ENCODE results near the gene GPATCH8. TPM values are rescaled to one million over a fixed set of nuclear protein-coding genes. Genes with fewer than 3 reads are reported as not detected.

GPATCH8 gene
- total RNA-seq, 1 donor from 2014 or later = 40.7 TPM

DNA sequence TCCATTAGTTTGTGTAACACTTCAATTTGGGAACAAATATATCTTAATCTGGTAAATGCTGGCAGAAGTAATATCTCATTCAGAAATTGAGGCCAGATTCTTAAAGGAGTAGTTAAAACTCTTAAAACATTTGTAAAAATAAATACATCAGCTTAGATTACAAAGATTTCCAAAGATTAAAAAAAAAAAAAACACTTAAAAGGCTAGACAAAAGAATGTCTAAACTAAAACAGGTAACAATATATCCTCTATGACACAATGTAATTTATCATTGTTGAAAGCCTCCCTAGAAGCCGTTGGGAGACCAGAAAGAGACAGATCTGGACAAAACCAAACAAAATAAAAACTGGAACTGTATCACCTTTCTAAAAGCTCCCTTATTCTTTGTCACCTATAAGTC, 3.5 kb downstream of the GPATCH8 start:
- Histone ChIP-seq H3K27me3 (no peaks in the 10 kb centered on the region), H3K4me3 (no peak overlapping the region), H3K9me3 (no peaks in the 10 kb centered on the region), H3K4me1 (peaks cover 47% of the 10 kb centered on the region), H3K36me3 (no peaks in the 10 kb centered on the region), H3K27ac (no peak overlapping the region)
- intact Hi-C loops (cut with DNase I) = no loop called here
- TF ChIP-seq, protein P1, sequence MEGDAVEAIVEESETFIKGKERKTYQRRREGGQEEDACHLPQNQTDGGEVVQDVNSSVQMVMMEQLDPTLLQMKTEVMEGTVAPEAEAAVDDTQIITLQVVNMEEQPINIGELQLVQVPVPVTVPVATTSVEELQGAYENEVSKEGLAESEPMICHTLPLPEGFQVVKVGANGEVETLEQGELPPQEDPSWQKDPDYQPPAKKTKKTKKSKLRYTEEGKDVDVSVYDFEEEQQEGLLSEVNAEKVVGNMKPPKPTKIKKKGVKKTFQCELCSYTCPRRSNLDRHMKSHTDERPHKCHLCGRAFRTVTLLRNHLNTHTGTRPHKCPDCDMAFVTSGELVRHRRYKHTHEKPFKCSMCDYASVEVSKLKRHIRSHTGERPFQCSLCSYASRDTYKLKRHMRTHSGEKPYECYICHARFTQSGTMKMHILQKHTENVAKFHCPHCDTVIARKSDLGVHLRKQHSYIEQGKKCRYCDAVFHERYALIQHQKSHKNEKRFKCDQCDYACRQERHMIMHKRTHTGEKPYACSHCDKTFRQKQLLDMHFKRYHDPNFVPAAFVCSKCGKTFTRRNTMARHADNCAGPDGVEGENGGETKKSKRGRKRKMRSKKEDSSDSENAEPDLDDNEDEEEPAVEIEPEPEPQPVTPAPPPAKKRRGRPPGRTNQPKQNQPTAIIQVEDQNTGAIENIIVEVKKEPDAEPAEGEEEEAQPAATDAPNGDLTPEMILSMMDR (IDR thresholded peaks at IDR 0.05) = no peak
- DNase-seq = no peak
- ATAC-seq = no peak

DNA sequence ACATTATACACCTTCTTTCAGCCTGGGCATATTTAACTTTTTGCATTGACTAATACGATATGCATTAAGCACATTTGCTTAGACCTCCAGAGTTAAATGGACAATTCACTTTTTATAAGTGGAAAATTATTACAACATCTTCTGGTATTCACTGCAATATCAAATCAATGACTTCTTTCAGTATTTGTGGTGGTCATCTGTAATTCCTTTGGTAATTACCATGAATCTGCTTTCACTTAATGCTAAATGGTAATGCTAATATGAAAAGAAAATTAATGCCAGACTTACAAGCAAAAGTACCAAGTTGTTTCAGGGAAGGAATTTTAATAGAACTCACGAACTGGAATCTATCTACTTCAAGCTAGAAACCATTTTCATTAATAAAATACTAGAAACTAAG, 6.4 kb downstream of the GPATCH8 start:
- Histone ChIP-seq H3K36me3 (no peaks in the 10 kb centered on the region), H3K27ac (no peak overlapping the region), H3K27me3 (no peaks in the 10 kb centered on the region), H3K4me1 (peaks cover 38% of the 10 kb centered on the region), H3K9me3 (no peaks in the 10 kb centered on the region), H3K4me3 (no peak overlapping the region)
- DNase-seq (no peak), ATAC-seq (no peak)
- intact Hi-C loops (cut with DNase I) = no loop called here
- TF ChIP-seq, protein P1 (IDR thresholded peaks at IDR 0.05) = no peak

DNA sequence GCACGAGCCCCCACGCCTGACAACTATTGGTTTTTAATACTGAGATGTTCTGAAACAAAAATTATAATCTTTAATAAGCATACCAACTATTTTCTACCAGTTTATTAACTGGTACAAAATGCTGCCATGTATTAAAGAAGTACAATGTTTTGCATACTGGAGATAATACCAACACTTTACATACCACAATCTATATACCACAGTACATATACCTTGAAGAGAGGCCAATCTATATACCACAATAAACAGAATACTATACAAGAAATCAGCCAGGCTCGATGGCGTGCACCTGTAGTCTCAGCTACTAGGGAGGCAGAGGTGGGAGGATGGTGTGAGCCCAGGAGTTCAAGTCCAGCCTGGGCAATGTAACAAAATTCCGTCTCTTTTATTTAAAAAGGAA, 9.9 kb downstream of the GPATCH8 start:
- TF ChIP-seq, protein P1 (IDR thresholded peaks at IDR 0.05) = no peak
- Histone ChIP-seq H3K36me3 (peaks cover 7% of the 10 kb centered on the region), H3K27ac (no peak overlapping the region), H3K27me3 (no peaks in the 10 kb centered on the region), H3K4me1 (peaks cover 7% of the 10 kb centered on the region), H3K4me3 (no peak overlapping the region), H3K9me3 (no peaks in the 10 kb centered on the region)
- DNase-seq (no peak), ATAC-seq (no peak)
- intact Hi-C loops (cut with DNase I) = no loop called here

DNA sequence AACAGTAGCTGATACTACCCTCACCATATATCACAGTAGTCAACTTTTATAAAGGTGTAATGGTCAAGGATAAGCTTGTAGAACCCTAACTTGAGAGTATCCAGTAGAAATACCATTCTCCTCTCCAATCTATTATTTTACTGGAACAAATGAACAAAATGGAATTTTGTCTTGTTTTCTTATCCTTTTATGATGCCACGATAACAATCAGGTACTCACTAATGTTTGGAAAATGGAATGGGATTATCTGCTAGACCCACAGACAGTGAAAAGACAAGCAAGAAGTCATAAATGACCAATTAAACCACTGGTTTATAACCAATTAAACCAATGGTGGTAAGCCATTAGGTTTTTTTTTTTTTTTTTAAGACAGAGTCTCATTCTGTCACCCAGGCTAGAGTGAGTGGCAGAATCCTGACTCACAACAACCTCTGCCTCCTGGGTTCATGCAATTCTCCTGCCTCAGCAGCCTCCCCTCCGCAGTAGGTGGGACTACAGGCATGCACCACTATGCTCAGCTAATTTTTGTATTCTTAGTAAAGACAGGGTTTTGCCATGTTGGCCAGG, 10.4 kb downstream of the GPATCH8 start:
- Histone ChIP-seq H3K9me3 (no peaks in the 10 kb centered on the region), H3K4me3 (no peak overlapping the region), H3K4me1 (peaks cover 1% of the 10 kb centered on the region), H3K36me3 (peaks cover 7% of the 10 kb centered on the region), H3K27ac (no peak overlapping the region), H3K27me3 (no peaks in the 10 kb centered on the region)
- ATAC-seq (no peak), DNase-seq (no peak)
- TF ChIP-seq, protein P1 (IDR thresholded peaks at IDR 0.05) = no peak
- intact Hi-C loops (cut with DNase I) = no loop called here

DNA sequence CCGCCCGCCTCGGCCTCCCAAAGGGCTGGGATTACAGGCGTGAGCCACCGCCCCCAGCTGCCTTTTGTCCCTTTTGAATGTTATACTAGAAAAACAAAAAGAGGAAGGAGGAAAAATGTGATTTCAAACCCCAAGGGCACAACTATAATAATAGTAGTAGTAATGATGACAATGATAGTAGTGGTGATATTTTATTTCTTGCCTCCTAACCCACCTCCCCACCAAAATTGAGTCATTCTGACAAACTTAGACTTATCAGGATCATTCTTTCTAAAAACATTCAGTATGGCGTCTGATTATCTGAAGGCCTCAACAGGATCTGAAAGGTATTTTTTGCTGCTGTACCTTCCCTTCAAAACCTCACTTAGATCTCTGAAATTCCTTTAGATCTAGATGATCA, 13.6 kb downstream of the GPATCH8 start:
- Histone ChIP-seq H3K36me3 (peaks cover 7% of the 10 kb centered on the region), H3K27me3 (no peaks in the 10 kb centered on the region), H3K9me3 (no peaks in the 10 kb centered on the region), H3K27ac (no peak overlapping the region), H3K4me3 (no peak overlapping the region), H3K4me1 (no peaks in the 10 kb centered on the region)
- DNase-seq = no peak
- intact Hi-C loops (cut with DNase I) = no loop called here
- TF ChIP-seq, protein P1 (IDR thresholded peaks at IDR 0.05) = no peak
- ATAC-seq = no peak

DNA sequence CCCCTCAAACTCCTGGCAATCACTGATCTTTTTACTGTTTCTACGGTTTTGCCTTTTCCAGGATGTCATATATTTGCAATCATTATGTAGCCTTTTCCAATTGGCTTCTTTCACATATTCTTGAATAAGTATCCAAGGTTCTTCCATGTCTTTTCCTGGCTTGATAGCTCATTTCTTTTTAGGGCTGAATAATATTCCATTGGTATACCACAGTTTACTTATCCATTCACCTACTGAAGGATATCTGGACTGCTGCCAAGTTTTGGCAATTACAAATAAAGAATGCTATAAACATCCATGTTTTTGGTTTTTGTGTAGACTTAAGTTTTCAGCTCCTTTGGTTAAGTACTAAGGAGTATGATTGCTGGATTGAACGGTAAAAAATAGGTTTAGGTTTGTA, 16.0 kb downstream of the GPATCH8 start:
- intact Hi-C loops (cut with DNase I) = no loop called here
- no peaks in the 10 kb centered on the region for H3K4me1 ChIP-seq
- no peaks in the 10 kb centered on the region for H3K27me3 ChIP-seq
- no peaks in the 10 kb centered on the region for H3K9me3 ChIP-seq
- H3K27ac ChIP-seq = no peak overlapping the region
- H3K36me3 ChIP-seq = peaks cover 7% of the 10 kb centered on the region
- DNase-seq (no peak), ATAC-seq (no peak)
- TF ChIP-seq, protein P1 (IDR thresholded peaks at IDR 0.05) = no peak
- no peak overlapping the region for H3K4me3 ChIP-seq

Data from upper lobe of right lung (tissue), 1 donor.